Measurements from ENCODE around the gene CKAP4. TPM values are rescaled to one million over a fixed set of nuclear protein-coding genes. Genes with fewer than 3 reads are reported as not detected.

The CKAP4 gene
- total and polyA plus RNA-seq, 9 donors: 44.6 to 141 (median 88.6) TPM

GRCh38 chr12:106229036-106229591 is 18.7 kb downstream of the CKAP4 start:
- Histone ChIP-seq H3K4me3 (ENCODE audit: low read length) (no peak overlapping the region), H3K9me3 (replicated peaks; ENCODE audit: control insufficient read depth, low read depth, low read length) (no peaks in the 10 kb centered on the region), H3K27me3 (ENCODE audit: control insufficient read depth, insufficient read depth, low read length) (no peaks in the 10 kb centered on the region), H3K36me3 (ENCODE audit: control insufficient read depth, insufficient read depth, low read length) (no peaks in the 10 kb centered on the region), H3K27ac (ENCODE audit: low read length) (no peak overlapping the region), H3K4me1 (ENCODE audit: control insufficient read depth, insufficient read depth, low read length) (peaks cover 2% of the 10 kb centered on the region)
- no peak for DNase-seq
- 85% methylated on average over 10 of the region's 12 CpGs for WGBS (ENCODE audit: insufficient coverage)

DNA sequence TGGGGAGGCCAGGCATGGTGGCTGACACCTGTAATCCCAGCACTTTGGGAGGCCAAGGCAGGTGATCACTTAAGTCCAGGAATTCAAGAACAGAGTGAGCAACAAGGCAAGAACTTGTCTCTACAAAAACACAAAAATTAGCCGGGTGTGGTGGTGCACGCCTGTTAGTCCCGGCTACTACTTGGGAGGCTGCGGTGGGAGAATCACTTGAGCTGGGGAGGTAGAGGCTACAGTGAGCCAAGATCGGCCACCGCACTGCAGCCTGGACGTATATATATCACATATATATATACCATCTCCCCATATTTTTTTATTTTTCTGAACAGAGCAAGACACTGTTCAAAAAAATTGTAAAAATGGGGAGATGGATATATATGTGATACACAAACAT is 19.5 kb downstream of the CKAP4 start:
- no peaks in the 10 kb centered on the region for H3K36me3 ChIP-seq (ENCODE audit: control insufficient read depth, insufficient read depth, low read length)
- peaks cover 5% of the 10 kb centered on the region for H3K4me1 ChIP-seq (ENCODE audit: control insufficient read depth, insufficient read depth, low read length)
- WGBS (ENCODE audit: insufficient coverage): no CpG with 5 or more reads among the region's 7 CpGs

DNA sequence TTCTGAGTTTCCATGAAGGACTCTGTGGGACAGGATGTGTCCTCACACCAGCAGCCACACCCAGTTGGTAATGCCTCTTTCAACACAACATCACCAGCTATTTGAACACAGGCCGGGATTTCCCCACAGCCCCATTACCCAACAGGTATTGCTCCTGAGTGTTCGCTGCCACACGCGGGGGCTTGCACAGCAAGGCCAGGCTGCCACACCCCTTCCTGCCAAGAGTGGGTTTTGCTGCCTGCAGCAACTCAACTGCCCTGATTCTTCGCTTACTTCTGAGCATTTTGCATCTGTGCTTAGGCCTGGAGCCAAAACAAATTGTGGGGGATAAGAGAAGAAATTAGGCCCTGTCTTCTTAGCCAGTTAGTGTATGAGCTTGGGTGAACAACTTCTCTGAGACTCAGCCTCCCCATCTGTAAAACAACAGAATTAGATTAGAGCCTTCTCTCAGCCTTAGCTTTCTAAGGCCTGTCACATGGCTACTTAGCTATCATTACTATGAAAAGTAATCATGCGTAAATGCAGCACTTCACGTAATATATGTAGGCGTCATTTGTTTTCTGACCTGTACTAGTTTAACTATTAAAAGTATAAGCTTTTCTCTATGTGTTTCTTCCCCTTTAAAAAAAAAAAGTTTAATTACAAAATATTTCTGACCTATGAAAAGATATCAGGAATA is 20.0 kb downstream of the CKAP4 start:
- Histone ChIP-seq H3K36me3 (ENCODE audit: control insufficient read depth, insufficient read depth, low read length) (no peaks in the 10 kb centered on the region), H3K27ac (ENCODE audit: low read length) (no peak overlapping the region), H3K27me3 (ENCODE audit: control insufficient read depth, insufficient read depth, low read length) (no peaks in the 10 kb centered on the region), H3K9me3 (replicated peaks; ENCODE audit: control insufficient read depth, low read depth, low read length) (no peaks in the 10 kb centered on the region), H3K4me1 (ENCODE audit: control insufficient read depth, insufficient read depth, low read length) (peaks cover 5% of the 10 kb centered on the region), H3K4me3 (ENCODE audit: low read length) (no peak overlapping the region)
- 56% methylated on average over 4 of the region's 8 CpGs for WGBS (ENCODE audit: insufficient coverage)
- DNase-seq: no peak

More for the DNA sequence above, 19.5 kb downstream of the CKAP4 start:
- Histone ChIP-seq H3K9me3 (replicated peaks; ENCODE audit: control insufficient read depth, low read depth, low read length) (no peaks in the 10 kb centered on the region), H3K27ac (ENCODE audit: low read length) (no peak overlapping the region), H3K4me3 (ENCODE audit: low read length) (no peak overlapping the region), H3K27me3 (ENCODE audit: control insufficient read depth, insufficient read depth, low read length) (no peaks in the 10 kb centered on the region)
- no peak for DNase-seq

GRCh38 chr12:106226884-106227640 is 20.8 kb downstream of the CKAP4 start:
- Histone ChIP-seq H3K4me1 (ENCODE audit: control insufficient read depth, insufficient read depth, low read length) (peaks cover 5% of the 10 kb centered on the region), H3K4me3 (ENCODE audit: low read length) (no peak overlapping the region), H3K9me3 (replicated peaks; ENCODE audit: control insufficient read depth, low read depth, low read length) (no peaks in the 10 kb centered on the region), H3K27me3 (ENCODE audit: control insufficient read depth, insufficient read depth, low read length) (no peaks in the 10 kb centered on the region), H3K36me3 (ENCODE audit: control insufficient read depth, insufficient read depth, low read length) (no peaks in the 10 kb centered on the region), H3K27ac (ENCODE audit: low read length) (no peak overlapping the region)
- peak; percentile 68 for DNase-seq
- WGBS (ENCODE audit: insufficient coverage): 63% methylated on average over 8 of the region's 11 CpGs

DNA sequence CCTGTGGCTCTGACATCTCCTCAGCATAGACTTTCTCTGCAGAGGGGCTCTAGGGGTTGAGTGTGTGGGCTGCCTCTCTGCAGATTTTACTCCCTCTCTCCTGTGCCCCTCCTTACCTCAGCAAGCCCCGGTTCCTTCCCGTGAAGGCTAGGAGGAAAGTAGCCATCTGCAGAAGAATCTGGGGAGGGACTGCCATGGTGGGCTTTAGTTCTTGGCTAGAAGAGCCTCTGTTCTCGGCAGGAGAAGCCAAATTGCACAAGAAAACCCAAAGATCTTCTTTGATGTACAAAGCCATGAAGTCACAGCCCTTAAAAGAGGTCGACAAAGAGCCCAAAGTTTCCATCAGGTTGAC is 23.5 kb downstream of the CKAP4 start:
- H3K4me1 ChIP-seq (ENCODE audit: control insufficient read depth, insufficient read depth, low read length): peaks cover 3% of the 10 kb centered on the region
- H3K27ac ChIP-seq (ENCODE audit: low read length): no peak overlapping the region
- no peaks in the 10 kb centered on the region for H3K36me3 ChIP-seq (ENCODE audit: control insufficient read depth, insufficient read depth, low read length)
- DNase-seq: no peak
- WGBS (ENCODE audit: insufficient coverage): 33% methylated on average over 2 of the region's 4 CpGs
- H3K27me3 ChIP-seq (ENCODE audit: control insufficient read depth, insufficient read depth, low read length): no peaks in the 10 kb centered on the region
- H3K9me3 ChIP-seq (replicated peaks; ENCODE audit: control insufficient read depth, low read depth, low read length): no peaks in the 10 kb centered on the region
- H3K4me3 ChIP-seq (ENCODE audit: low read length): no peak overlapping the region

DNA sequence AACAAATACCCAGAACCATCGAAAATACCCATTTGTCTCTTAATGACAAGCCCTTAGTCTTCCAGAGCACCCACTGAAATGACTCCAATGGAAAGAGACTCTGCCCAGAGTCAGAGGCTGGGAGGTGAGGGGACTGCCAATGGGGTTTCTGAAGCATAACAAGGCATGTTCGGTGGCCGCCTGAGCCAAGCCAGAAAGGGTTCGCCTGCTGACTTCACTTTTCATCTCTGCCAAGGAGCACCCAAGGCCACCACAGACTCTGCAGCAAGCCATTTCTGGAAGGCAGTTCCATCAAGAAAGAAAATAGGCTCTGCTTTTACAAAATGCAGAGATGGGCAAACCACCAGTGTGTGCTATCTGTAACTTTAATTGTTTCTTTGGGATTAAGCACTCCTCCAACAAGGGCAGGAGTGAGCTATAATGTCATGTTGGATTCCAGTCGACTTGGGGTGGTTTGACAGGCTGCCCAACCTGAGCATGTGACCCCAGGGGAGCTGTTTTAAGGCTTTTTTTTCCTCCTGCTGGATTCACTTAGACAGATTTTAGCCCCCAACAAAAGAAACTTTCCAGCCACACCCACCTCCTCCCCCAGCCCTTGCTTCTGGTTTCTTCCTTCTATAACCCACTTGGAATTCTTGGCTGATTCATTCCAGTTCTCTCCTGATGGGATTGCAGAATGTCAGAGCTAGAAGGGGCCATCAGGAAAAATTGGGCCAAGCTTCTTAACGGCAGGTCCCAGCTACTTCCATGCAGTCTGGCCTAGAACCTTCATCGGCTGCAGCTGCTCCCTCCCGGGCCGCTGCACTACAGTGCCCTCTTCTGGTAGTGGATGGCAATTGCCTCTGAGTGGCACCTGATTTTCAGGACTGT is 24.1 kb downstream of the CKAP4 start:
- Histone ChIP-seq H3K36me3 (ENCODE audit: control insufficient read depth, insufficient read depth, low read length) (no peaks in the 10 kb centered on the region), H3K27ac (ENCODE audit: low read length) (no peak overlapping the region), H3K4me1 (ENCODE audit: control insufficient read depth, insufficient read depth, low read length) (peaks cover 3% of the 10 kb centered on the region), H3K27me3 (ENCODE audit: control insufficient read depth, insufficient read depth, low read length) (no peaks in the 10 kb centered on the region), H3K4me3 (ENCODE audit: low read length) (no peak overlapping the region), H3K9me3 (replicated peaks; ENCODE audit: control insufficient read depth, low read depth, low read length) (no peaks in the 10 kb centered on the region)
- DNase-seq: peak; percentile 77
- WGBS (ENCODE audit: insufficient coverage): 37% methylated on average over 5 of the region's 9 CpGs

- no peaks in the 10 kb centered on the region for H3K36me3 ChIP-seq (ENCODE audit: control insufficient read depth, insufficient read depth, low read length)
- 51% methylated on average over 6 of the region's 7 CpGs for WGBS (ENCODE audit: insufficient coverage)
- no peaks in the 10 kb centered on the region for H3K27me3 ChIP-seq (ENCODE audit: control insufficient read depth, insufficient read depth, low read length)
- no peak overlapping the region for H3K4me3 ChIP-seq (ENCODE audit: low read length)
- H3K27ac ChIP-seq (ENCODE audit: low read length): no peak overlapping the region
- peak; percentile 61 for DNase-seq
- peaks cover 3% of the 10 kb centered on the region for H3K4me1 ChIP-seq (ENCODE audit: control insufficient read depth, insufficient read depth, low read length)
- peaks cover 12% of the 10 kb centered on the region for H3K9me3 ChIP-seq (replicated peaks; ENCODE audit: control insufficient read depth, low read depth, low read length)
Observed at GRCh38 chr12:106220536-106220935, 27.3 kb downstream of the CKAP4 start.

DNA sequence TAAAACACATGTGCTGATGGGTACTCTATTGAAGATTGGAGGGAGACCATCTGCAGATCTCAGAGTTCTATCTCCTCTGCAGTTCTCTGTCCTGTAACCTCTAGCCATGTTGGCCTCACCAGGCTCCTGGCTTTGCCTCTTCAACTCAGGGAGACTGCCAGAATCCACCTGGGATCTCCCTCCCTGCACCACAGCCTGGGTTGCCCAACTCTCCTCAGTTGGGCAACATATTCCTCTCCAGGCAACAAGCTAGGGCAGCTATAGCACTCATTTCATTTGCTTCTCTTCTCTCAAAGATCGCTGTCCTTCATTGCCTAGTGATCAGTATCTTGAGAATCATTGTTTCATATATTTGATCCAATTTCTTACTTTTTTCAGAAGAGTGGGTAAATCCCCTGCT is 28.8 kb downstream of the CKAP4 start:
- no CpG with 5 or more reads among the region's 1 CpG for WGBS (ENCODE audit: insufficient coverage)
- Histone ChIP-seq H3K27me3 (ENCODE audit: control insufficient read depth, insufficient read depth, low read length) (no peaks in the 10 kb centered on the region), H3K36me3 (ENCODE audit: control insufficient read depth, insufficient read depth, low read length) (no peaks in the 10 kb centered on the region), H3K9me3 (replicated peaks; ENCODE audit: control insufficient read depth, low read depth, low read length) (peaks cover 12% of the 10 kb centered on the region), H3K27ac (ENCODE audit: low read length) (no peak overlapping the region), H3K4me3 (ENCODE audit: low read length) (no peak overlapping the region), H3K4me1 (ENCODE audit: control insufficient read depth, insufficient read depth, low read length) (peaks cover 3% of the 10 kb centered on the region)
- DNase-seq: no peak

DNA sequence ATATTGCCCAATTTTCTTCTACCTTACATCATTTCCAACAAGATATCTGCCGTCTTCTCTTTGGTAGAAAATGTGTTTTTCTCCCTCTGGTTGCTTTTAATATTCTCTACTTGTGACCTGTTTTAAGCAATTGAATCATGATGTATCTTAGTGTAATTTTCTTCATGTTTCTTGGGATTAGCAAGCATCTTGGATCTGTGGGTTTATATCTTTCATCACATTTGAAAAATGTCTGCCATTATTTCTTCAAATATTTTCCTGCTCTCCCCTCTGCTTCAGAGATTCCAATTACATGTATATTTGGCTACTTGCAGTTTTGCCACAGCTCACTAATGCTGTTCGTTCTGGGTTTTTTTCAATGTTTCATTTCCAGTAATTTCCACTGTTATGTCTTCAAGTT is 30.1 kb downstream of the CKAP4 start:
- Histone ChIP-seq H3K4me1 (ENCODE audit: control insufficient read depth, insufficient read depth, low read length) (no peaks in the 10 kb centered on the region), H3K27ac (ENCODE audit: low read length) (no peak overlapping the region), H3K36me3 (ENCODE audit: control insufficient read depth, insufficient read depth, low read length) (no peaks in the 10 kb centered on the region), H3K9me3 (replicated peaks; ENCODE audit: control insufficient read depth, low read depth, low read length) (peaks cover 12% of the 10 kb centered on the region), H3K4me3 (ENCODE audit: low read length) (no peak overlapping the region), H3K27me3 (ENCODE audit: control insufficient read depth, insufficient read depth, low read length) (no peaks in the 10 kb centered on the region)
- DNase-seq: no peak
- WGBS (ENCODE audit: insufficient coverage): no CpG with 5 or more reads among the region's 2 CpGs

GRCh38 chr12:106214571-106214970 is 33.2 kb downstream of the CKAP4 start:
- Histone ChIP-seq H3K36me3 (ENCODE audit: control insufficient read depth, insufficient read depth, low read length) (no peaks in the 10 kb centered on the region), H3K27ac (ENCODE audit: low read length) (no peak overlapping the region), H3K27me3 (ENCODE audit: control insufficient read depth, insufficient read depth, low read length) (no peaks in the 10 kb centered on the region), H3K9me3 (replicated peaks; ENCODE audit: control insufficient read depth, low read depth, low read length) (peaks cover 12% of the 10 kb centered on the region), H3K4me3 (ENCODE audit: low read length) (no peak overlapping the region), H3K4me1 (ENCODE audit: control insufficient read depth, insufficient read depth, low read length) (no peaks in the 10 kb centered on the region)
- 53% methylated on average over 1 of the region's 4 CpGs for WGBS (ENCODE audit: insufficient coverage)
- DNase-seq: no peak
